ENCODE measurements around the gene NDUFAB1. TPM values are rescaled to one million over a fixed set of nuclear protein-coding genes. Genes with fewer than 3 reads are reported as not detected.
"Not testable (repeated sequence)": the region's sequence is repeated elsewhere in the genome, so short reads cannot be mapped to it uniquely, and the experiment has no call there.

NDUFAB1 gene
- total RNA-seq, 1 donor from 2014 or later, result 122 TPM

- Histone ChIP-seq H3K27ac (no peak overlapping the region), H3K27me3 (no peaks in the 10 kb centered on the region), H3K9ac (no peak overlapping the region), H3K79me2 (ENCODE audit: low read depth) (no peaks in the 10 kb centered on the region), H3K4me3 (no peak overlapping the region), H2AFZ (replicated peaks) (no peak overlapping the region), H3K9me3 (ENCODE audit: low read depth) (no peaks in the 10 kb centered on the region), H3F3A (ENCODE audit: low read depth) (no peaks in the 10 kb centered on the region), H4K20me1 (ENCODE audit: low read depth) (no peaks in the 10 kb centered on the region), H3K36me3 (no peaks in the 10 kb centered on the region), H3K4me1 (no peaks in the 10 kb centered on the region), H3K4me2 (no peak overlapping the region)
- H3K4me3 Mint-ChIP-seq, result no peak overlapping the region
- H3K9me3 Mint-ChIP-seq, result no peaks in the 10 kb centered on the region
- no peaks in the 10 kb centered on the region for H3K4me1 Mint-ChIP-seq
- TF ChIP-seq CTCF (IDR thresholded peaks at IDR 0.05) (no peak), EZH2 (IDR thresholded peaks at IDR 0.05) (no peak), EZH2phosphoT487 (IDR thresholded peaks at IDR 0.05) (no peak)
- peaks cover 10% of the 10 kb centered on the region for H3K36me3 Mint-ChIP-seq
- H3K27me3 Mint-ChIP-seq (ENCODE audit: insufficient read depth, low read depth), result no peaks in the 10 kb centered on the region
- no peak for DNase-seq (ENCODE audit: low spot score)
- no peak overlapping the region for H3K27ac Mint-ChIP-seq
Measured at GRCh38 chr16:23611936-23612335, 15.8 kb upstream of the NDUFAB1 start.

DNA sequence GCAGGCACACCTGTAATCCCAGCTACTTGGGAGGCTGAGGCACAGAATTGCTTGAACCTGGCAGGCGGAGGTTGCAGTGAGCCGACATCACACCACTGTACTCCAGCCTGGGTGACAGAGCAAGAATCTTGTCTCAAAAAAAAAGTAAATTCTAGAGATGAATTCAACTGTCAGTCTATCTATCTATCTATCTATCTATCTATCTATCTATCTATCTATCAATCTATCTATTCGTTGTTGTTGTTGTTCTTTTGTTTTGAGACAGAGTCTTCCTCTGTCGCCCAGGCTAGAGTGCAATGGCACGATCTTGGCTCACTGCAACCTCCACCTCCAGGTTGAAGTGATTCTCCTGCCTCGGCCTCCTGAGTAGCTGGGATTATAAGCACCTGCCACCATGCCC lies 14.8 kb upstream of the NDUFAB1 start:
- H3K4me1 ChIP-seq; H3K4me3 Mint-ChIP-seq; H3K79me2 ChIP-seq (ENCODE audit: low read depth); H3K4me3 ChIP-seq; H3K36me3 Mint-ChIP-seq; H3K9me3 ChIP-seq (ENCODE audit: low read depth); H3K27ac ChIP-seq; H3K9me3 Mint-ChIP-seq; H3F3A ChIP-seq (ENCODE audit: low read depth); H2AFZ ChIP-seq (replicated peaks); H3K9ac ChIP-seq; H3K27me3 Mint-ChIP-seq (ENCODE audit: insufficient read depth, low read depth); H3K4me1 Mint-ChIP-seq; DNase-seq (ENCODE audit: low spot score); H3K27ac Mint-ChIP-seq; H3K36me3 ChIP-seq; H3K4me2 ChIP-seq; H4K20me1 ChIP-seq (ENCODE audit: low read depth); H3K27me3 ChIP-seq: not testable (repeated sequence)

- no peak for TF ChIP-seq EZH2phosphoT487 (IDR thresholded peaks at IDR 0.05)
- TF ChIP-seq EZH2 (IDR thresholded peaks at IDR 0.05), result no peak
- no peak for TF ChIP-seq CTCF (IDR thresholded peaks at IDR 0.05)
- H3K9me3 ChIP-seq (ENCODE audit: low read depth), result no peaks in the 10 kb centered on the region
- H3K79me2 ChIP-seq (ENCODE audit: low read depth), result no peaks in the 10 kb centered on the region
- no peaks in the 10 kb centered on the region for H3K27me3 ChIP-seq
- Mint-ChIP-seq H3K9me3 (no peaks in the 10 kb centered on the region), H3K4me1 (no peaks in the 10 kb centered on the region), H3K4me3 (no peak overlapping the region), H3K27ac (no peak overlapping the region), H3K36me3 (peaks cover 5% of the 10 kb centered on the region), H3K27me3 (ENCODE audit: insufficient read depth, low read depth) (no peaks in the 10 kb centered on the region)
- no peaks in the 10 kb centered on the region for H4K20me1 ChIP-seq (ENCODE audit: low read depth)
- H2AFZ ChIP-seq (replicated peaks), result no peak overlapping the region
- no peak overlapping the region for H3K4me3 ChIP-seq
- no peak overlapping the region for H3K4me2 ChIP-seq
- no peak for DNase-seq (ENCODE audit: low spot score)
- no peak overlapping the region for H3K9ac ChIP-seq
- H3K27ac ChIP-seq, result no peak overlapping the region
- H3K36me3 ChIP-seq, result no peaks in the 10 kb centered on the region
- no peaks in the 10 kb centered on the region for H3K4me1 ChIP-seq
- no peaks in the 10 kb centered on the region for H3F3A ChIP-seq (ENCODE audit: low read depth)
Measured at GRCh38 chr16:23609929-23610328, 13.8 kb upstream of the NDUFAB1 start.

DNA sequence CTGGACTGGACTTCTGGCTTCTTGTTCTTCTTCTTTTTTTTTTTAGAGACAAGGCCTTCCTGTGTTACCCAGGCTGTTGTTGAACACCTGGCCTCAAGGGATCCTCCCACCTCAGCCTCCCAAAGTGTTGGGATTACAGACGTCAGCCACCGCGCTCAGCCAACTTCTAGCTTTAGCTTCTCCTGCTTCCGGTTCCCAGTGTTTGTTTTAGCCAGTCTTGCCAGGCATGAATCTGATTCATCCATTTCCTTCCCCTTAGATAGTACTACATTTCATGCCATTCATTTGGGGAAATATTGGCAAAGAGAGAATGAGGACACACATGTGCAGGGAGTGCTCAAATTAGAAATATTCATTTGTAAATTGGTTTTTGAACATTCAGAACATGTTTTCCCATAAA lies 12.1 kb upstream of the NDUFAB1 start:
- H3K9me3 Mint-ChIP-seq, result no peaks in the 10 kb centered on the region
- Histone ChIP-seq H3K36me3 (no peaks in the 10 kb centered on the region), H3K4me2 (no peak overlapping the region), H3F3A (ENCODE audit: low read depth) (no peaks in the 10 kb centered on the region), H3K79me2 (ENCODE audit: low read depth) (no peaks in the 10 kb centered on the region), H3K9ac (no peak overlapping the region), H2AFZ (replicated peaks) (no peak overlapping the region), H3K27ac (no peak overlapping the region), H3K4me1 (no peaks in the 10 kb centered on the region), H3K9me3 (ENCODE audit: low read depth) (no peaks in the 10 kb centered on the region), H3K27me3 (no peaks in the 10 kb centered on the region), H4K20me1 (ENCODE audit: low read depth) (no peaks in the 10 kb centered on the region), H3K4me3 (no peak overlapping the region)
- no peaks in the 10 kb centered on the region for H3K27me3 Mint-ChIP-seq (ENCODE audit: insufficient read depth, low read depth)
- H3K27ac Mint-ChIP-seq, result no peak overlapping the region
- no peak for DNase-seq (ENCODE audit: low spot score)
- TF ChIP-seq EZH2phosphoT487 (IDR thresholded peaks at IDR 0.05) (no peak), EZH2 (IDR thresholded peaks at IDR 0.05) (no peak), CTCF (IDR thresholded peaks at IDR 0.05) (no peak)
- no peak overlapping the region for H3K4me3 Mint-ChIP-seq
- no peaks in the 10 kb centered on the region for H3K4me1 Mint-ChIP-seq
- peaks cover 3% of the 10 kb centered on the region for H3K36me3 Mint-ChIP-seq

Measured in neural progenitor cell (in vitro differentiated cells).